Endothelial cell (in vitro differentiated cells): ENCODE results near the gene ABCF3. TPM values are rescaled to one million over a fixed set of nuclear protein-coding genes. Genes with fewer than 3 reads are reported as not detected.

Source experiments
- DNase-seq: peaks from one replicate; pipeline ENCODE4 v3.0.0; 2021; ENCODE audit warnings: low spot score
- H3K27ac Mint-ChIP-seq: one replicate; pipeline ENCODE4 v1.8.0; 2021; ENCODE audit warnings: mixed read lengths, inconsistent platforms; ENCODE audit not compliant: unreplicated experiment
- H3K27me3 Mint-ChIP-seq: one replicate; pipeline ENCODE4 v1.8.0; 2021; ENCODE audit warnings: mild to moderate bottlenecking, moderate library complexity, mixed read lengths, inconsistent platforms; ENCODE audit not compliant: unreplicated experiment
- H3K36me3 Mint-ChIP-seq: one replicate; pipeline ENCODE4 v1.8.0; 2021; ENCODE audit warnings: mild to moderate bottlenecking, low read depth, mixed read lengths, inconsistent platforms; ENCODE audit not compliant: unreplicated experiment
- H3K4me1 Mint-ChIP-seq: one replicate; pipeline ENCODE4 v1.8.0; 2021; ENCODE audit warnings: mild to moderate bottlenecking, mixed read lengths, inconsistent platforms; ENCODE audit not compliant: unreplicated experiment
- H3K4me3 Mint-ChIP-seq: one replicate; pipeline ENCODE4 v1.8.0; 2021; ENCODE audit warnings: mild to moderate bottlenecking, mixed read lengths, inconsistent platforms; ENCODE audit not compliant: unreplicated experiment
- H3K9me3 Mint-ChIP-seq: one replicate; pipeline ENCODE4 v1.8.0; 2021; ENCODE audit warnings: mixed read lengths, inconsistent platforms; ENCODE audit not compliant: unreplicated experiment
- total RNA-seq: library from RNA; stranded (reverse); fragmentation: NEBNext Ultra II Directional; extraction: Animal tissue kit (Norgen Biotek cat#: 25700); gene quantifications from one replicate; pipeline ENCODE4 v1.2.1, GENCODE V29; 2021; ENCODE audit not compliant: unreplicated experiment
- TF ChIP-seq, protein P1 (sequence below): fragments of 200-600 bp; sonication (generic); IDR thresholded peaks from one replicate; pipeline ENCODE4 v1.5.0; 2021; ENCODE audit warnings: antibody characterized with exemption; ENCODE audit not compliant: unreplicated experiment

ABCF3 gene
- total RNA-seq, 1 donor from 2014 or later, result 68.1 TPM

DNA sequence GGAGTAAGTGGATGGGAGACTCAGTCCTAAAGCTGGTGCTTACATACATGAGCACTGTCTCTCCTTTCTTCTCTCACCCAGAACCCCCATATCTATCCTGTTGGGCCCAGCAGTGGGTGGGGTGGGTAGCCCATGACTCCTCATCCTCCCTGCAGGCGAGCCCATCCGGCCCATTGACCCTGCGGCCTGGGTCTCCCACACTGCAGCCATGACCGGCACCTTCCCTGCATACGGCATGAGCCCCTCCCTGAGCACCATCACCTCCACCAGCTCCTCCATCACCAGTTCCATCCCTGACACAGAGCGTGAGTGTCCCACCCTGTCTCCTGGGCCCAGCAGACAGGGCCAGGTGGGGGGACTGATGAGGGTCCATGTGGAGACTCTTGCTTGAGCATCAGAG lies 19.3 kb upstream of the ABCF3 start:
- TF ChIP-seq, protein P1, sequence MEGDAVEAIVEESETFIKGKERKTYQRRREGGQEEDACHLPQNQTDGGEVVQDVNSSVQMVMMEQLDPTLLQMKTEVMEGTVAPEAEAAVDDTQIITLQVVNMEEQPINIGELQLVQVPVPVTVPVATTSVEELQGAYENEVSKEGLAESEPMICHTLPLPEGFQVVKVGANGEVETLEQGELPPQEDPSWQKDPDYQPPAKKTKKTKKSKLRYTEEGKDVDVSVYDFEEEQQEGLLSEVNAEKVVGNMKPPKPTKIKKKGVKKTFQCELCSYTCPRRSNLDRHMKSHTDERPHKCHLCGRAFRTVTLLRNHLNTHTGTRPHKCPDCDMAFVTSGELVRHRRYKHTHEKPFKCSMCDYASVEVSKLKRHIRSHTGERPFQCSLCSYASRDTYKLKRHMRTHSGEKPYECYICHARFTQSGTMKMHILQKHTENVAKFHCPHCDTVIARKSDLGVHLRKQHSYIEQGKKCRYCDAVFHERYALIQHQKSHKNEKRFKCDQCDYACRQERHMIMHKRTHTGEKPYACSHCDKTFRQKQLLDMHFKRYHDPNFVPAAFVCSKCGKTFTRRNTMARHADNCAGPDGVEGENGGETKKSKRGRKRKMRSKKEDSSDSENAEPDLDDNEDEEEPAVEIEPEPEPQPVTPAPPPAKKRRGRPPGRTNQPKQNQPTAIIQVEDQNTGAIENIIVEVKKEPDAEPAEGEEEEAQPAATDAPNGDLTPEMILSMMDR, result no peak
- Mint-ChIP-seq H3K4me3 (no peak overlapping the region), H3K4me1 (peaks cover 25% of the 10 kb centered on the region), H3K27ac (no peak overlapping the region), H3K36me3 (peaks cover 59% of the 10 kb centered on the region), H3K27me3 (peaks cover 10% of the 10 kb centered on the region), H3K9me3 (no peaks in the 10 kb centered on the region)
- no peak for DNase-seq

DNA sequence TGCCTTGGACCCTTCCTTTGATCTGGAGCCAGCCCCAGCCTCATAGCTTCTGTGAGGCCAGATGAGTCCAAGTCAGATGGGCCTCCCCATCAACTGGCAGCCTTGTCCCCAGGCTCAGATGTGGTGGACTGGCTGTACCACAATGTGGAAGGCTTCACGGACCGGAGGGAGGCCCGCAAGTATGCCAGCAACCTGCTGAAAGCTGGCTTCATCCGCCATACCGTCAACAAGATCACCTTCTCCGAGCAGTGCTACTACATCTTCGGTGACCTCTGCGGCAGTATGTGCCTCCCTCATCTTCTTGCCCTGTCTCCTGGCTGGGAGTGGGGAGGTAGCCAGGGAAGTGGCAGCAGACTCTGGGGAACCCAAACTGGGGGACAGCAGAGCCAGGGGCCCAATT lies 18.2 kb upstream of the ABCF3 start:
- TF ChIP-seq, protein P1, result no peak
- no peak overlapping the region for H3K27ac Mint-ChIP-seq
- peaks cover 15% of the 10 kb centered on the region for H3K27me3 Mint-ChIP-seq
- peaks cover 21% of the 10 kb centered on the region for H3K4me1 Mint-ChIP-seq
- H3K9me3 Mint-ChIP-seq, result no peaks in the 10 kb centered on the region
- H3K4me3 Mint-ChIP-seq, result no peak overlapping the region
- H3K36me3 Mint-ChIP-seq, result peaks cover 65% of the 10 kb centered on the region
- DNase-seq, result no peak

DNA sequence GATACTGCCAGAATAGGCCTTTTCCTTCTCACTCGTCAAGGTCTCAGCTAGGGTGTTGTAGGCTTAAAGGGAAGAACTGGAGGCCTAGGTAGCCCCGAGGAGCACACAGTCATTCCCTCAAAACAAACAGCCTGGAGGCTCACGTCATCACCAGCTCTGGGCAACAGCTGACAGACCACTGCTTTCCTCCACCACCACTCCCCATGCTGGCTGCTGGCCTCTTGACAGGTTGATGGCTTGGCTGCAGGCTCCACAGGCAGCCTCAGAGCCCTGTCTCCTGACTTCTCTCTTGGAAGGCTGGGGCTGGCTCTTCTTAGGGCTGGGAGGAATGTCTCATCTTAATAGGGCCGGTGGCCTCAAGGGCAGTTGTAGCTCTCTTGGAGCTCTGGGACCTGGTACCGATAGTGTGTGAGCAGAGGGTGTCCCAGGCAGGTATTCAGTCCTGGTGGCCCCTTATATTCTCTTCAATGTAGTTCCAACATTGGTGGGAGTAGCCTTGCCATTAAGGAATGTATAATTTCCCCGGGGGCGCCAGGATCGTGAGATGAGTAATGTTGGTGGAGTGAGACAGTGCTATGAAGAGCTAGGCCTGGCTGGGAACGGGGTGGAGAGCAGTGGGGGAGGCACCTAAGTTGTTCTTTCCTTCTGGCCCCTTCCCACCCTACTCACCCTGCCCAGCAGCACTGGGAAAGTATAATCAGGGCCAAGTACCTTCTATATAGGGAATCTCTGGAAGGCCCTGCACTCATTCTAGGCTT lies 17.5 kb upstream of the ABCF3 start:
- no peak for DNase-seq
- peaks cover 15% of the 10 kb centered on the region for H3K27me3 Mint-ChIP-seq
- H3K4me1 Mint-ChIP-seq, result peaks cover 14% of the 10 kb centered on the region
- H3K4me3 Mint-ChIP-seq, result peak overlapping the region; percentile 42
- H3K9me3 Mint-ChIP-seq, result no peaks in the 10 kb centered on the region
- no peak overlapping the region for H3K27ac Mint-ChIP-seq
- peaks cover 68% of the 10 kb centered on the region for H3K36me3 Mint-ChIP-seq
- TF ChIP-seq, protein P1, result no peak

DNA sequence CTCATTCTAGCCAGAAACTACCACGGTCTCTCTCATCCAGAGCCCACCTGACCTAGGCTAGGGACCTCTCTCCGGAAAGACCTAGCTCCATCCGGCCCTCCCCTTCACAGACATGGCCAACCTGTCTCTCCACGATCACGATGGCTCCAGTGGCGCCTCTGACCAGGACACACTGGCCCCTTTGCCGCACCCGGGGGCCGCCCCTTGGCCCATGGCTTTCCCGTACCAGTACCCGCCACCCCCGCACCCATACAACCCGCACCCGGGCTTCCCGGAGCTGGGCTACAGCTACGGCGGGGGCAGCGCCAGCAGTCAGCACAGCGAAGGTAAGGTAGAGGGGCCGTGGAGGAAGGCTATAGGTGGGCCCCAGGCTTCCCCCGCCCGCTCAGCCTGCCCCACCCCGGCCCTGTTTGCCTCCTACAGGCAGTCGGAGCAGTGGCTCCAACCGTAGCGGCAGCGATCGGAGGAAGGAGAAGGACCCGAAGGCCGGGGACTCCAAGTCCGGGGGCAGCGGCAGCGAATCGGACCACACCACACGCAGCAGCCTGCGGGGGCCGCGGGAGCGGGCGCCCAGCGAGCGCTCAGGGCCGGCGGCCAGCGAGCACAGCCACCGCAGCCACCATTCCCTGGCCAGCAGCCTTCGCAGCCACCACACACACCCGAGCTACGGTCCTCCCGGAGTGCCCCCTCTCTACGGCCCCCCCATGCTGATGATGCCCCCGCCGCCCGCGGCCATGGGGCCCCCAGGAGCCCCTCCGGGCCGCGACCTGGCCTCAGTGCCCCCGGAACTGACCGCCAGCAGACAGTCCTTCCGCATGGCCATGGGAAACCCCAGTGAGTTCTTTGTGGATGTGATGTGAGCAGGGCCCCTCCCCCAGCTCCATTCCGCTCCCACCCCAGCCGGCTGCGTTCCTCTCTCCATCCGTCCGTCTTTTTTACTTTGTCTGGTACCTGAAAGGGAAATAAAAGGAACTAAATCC lies 15.8 kb upstream of the ABCF3 start:
- peaks cover 4% of the 10 kb centered on the region for H3K4me1 Mint-ChIP-seq
- no peak overlapping the region for H3K4me3 Mint-ChIP-seq
- TF ChIP-seq, protein P1, result no peak
- H3K27ac Mint-ChIP-seq, result no peak overlapping the region
- H3K9me3 Mint-ChIP-seq, result no peaks in the 10 kb centered on the region
- H3K36me3 Mint-ChIP-seq, result peaks cover 52% of the 10 kb centered on the region
- peaks cover 18% of the 10 kb centered on the region for H3K27me3 Mint-ChIP-seq
- no peak for DNase-seq
